NOMO-1 (cell line): ENCODE results near the gene DNAJB2.
"Not testable (repeated sequence)": the region's sequence is repeated elsewhere in the genome, so short reads cannot be mapped to it uniquely, and the experiment has no call there.

ENCODE experiments used
- DNase-seq, 2 experiments: peaks; one replicate each; lab custom pipeline; 2025; ENCODE audit not compliant: unreplicated experiment in 2 of 2; lab: John Stamatoyannopoulos, UW

DNAJB2 gene

DNA sequence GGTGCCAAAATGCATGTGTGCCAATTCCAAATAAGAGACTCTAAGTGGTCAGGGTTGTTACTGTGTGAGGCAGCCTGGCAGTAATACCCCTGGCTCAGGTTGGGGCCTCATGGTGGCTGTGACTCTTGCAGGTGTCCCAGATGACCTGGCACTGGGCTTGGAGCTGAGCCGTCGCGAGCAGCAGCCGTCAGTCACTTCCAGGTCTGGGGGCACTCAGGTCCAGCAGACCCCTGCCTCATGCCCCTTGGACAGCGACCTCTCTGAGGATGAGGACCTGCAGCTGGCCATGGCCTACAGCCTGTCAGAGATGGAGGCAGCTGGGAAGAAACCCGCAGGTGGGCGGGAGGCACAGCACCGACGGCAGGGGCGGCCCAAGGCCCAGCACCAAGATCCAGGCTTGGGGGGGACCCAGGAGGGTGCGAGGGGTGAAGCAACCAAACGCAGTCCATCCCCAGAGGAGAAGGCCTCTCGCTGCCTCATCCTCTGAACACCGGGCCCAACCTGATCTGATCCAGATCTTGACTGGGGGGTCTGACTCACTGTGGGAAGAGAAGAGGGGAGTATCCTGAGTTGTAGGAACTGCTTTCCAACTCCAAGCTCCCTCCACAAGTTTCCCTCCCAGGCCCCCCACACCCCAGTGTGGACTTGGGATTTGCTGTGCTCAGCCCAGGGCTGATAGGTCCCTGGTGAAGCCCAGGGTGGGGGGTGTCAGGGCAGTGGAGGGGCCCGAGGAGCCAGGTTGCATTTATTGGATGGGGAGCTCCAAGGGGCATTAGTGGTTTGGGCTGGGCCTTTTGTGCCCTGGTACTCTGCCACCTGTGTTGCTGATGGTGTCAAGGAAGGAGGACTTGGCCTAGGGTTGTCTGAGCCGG is 5.6 kb downstream of the DNAJB2 start:
- no peak for DNase-seq

DNA sequence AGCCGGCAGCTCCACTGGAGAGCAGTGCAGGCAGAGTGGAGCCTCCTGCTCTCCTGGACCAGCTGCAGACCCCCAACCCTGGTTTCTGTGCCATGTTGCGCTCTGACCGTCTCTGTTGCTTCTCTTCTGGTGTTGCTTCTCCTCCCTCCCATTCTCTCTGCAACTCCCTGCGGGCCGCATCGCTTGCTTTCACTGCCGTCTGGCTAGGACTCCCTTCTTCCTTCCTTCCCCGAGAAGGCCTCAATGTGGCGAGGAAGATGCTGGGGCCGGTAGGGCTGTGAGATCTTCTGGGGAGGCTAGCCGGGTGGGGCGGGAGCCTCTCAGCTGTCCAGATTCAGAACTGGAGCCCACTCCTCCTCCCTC is 6.2 kb downstream of the DNAJB2 start:
- no peak for DNase-seq

- DNase-seq: no peak
Measured at GRCh38 chr2:219285894-219286425, 6.8 kb downstream of the DNAJB2 start.

DNA sequence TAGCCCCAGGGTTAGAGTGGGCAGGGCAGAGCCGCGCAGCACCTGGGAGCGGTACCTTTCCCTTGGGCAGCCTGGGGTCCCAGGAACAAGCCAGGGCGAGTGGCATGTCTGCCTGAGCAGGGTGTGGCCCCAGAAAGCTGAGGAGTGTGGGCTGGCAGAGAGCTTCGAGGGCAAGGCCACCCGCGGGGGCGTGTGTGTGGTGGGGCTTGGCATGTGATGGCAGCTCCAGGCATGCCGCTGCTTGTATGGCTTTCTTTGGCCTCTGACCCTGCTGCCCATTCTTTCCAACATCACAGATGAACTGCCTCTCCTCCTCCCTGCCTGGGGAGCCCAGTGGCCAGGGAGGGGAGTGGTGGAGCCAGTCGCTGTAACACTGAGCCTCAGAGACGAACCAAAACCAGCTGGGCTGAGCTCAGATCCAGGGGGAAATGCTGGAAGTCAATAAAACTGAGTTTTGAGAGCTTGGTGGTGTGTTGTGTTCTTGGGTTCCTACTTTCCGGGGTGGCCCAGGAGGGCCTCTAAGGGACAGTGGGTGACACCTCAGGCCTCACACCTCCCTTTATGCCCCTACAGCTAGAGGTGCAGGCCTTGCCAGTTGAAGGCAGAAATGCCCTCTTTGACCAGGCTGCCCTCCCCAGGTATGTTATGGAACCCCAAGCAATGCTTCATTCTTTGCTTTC is 7.4 kb downstream of the DNAJB2 start:
- no peak for DNase-seq

DNA sequence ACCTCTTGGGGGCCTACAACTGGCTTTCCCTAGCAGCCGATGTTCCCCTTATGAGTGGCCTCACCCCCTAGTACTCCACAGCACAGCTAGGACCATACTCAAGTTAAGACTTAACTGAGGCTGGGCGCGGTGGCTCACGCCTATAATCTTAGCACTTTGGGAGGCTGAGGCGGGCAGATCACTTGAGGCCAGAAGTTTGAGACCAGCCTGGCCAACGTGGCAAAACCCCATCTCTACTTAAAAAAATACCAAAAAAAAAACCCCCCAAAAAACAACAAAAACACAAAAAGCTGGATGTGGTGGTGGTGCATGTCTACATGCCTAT is 7.9 kb downstream of the DNAJB2 start:
- not testable (repeated sequence) for DNase-seq

DNA sequence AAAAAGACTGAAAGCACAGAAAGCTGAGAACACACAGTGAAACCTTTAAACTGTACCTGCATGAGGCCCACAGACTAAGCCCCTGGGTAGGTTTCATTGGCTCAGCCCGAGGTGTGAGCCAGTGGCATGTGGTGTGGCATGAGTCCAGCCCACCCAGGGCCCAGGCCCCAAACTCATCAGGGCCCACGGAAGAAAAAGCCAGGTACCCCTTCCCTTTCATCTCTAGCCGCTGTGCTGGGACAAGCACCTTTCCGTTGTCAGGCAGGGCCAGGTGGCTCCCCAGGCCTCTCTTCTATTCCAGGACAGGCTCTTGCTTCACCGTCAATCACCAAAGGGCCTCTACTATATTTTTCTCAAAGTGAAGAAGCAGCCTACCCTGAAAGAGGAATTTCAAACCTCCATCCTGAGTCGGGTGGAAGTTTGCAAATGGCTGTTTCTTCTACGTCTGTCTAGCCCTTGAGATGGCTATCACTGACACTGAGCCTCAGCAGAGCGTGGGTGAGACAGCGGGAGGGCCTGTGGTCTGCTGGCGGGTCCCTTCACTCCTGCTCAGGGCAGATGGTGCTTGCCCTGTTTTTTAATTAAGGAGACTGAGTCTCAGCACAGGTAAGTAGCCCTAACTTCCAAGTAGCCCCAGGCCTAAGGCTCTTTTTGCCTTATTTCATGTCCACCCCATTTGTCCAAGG is 8.6 kb downstream of the DNAJB2 start:
- DNase-seq: no peak

DNA sequence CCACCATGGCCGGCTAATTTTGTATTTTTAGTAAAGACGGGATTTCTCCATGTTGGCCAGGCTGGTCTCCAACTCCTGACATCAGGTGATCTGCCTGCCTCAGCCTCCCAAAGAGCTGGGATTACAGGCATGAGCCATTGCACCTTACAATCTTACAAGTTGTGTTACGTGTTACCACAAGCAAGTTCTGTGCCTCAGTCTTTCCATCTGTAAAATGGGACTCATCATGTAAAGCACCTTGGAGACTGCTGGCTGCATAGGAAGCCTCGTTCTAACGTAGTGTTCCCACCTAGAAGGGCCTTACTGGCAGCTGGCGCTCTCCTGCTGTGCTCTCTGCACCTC is 10.0 kb downstream of the DNAJB2 start:
- no peak for DNase-seq

- DNase-seq: no peak
Measured at GRCh38 chr2:219289537-219290361, 10.6 kb downstream of the DNAJB2 start.

- no peak for DNase-seq
Measured at GRCh38 chr2:219290381-219291171, 11.4 kb downstream of the DNAJB2 start.

GRCh38 chr2:219291394-219291793 is 12.2 kb downstream of the DNAJB2 start:
- no peak for DNase-seq

DNA sequence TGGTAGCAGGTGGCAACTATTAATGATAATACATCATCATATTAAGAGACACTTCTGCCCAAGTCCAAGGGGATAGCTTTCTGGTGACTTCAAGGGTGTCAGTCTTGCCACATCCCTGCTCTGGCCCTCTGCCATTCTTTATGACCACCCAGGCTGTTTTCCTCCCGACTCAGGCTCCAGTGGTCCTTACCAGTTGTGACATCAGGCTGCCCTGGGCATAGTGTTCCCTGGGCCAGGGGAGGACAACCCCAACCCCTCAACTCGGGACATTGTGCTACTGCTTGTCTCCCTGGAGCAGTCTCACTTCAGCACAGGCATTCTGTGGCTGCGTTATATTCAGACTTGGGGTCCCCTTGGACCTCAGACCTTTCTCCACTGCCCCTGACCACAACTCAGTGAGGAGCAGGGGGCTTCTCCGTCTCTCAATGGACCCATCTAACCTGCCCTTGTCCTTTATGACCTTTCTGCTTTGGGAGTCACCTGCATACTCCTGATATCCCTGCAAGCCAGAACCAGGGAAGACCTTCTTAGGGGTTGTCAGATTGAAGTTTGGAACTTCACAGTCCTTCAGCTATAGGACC is 12.8 kb downstream of the DNAJB2 start:
- no peak for DNase-seq

DNA sequence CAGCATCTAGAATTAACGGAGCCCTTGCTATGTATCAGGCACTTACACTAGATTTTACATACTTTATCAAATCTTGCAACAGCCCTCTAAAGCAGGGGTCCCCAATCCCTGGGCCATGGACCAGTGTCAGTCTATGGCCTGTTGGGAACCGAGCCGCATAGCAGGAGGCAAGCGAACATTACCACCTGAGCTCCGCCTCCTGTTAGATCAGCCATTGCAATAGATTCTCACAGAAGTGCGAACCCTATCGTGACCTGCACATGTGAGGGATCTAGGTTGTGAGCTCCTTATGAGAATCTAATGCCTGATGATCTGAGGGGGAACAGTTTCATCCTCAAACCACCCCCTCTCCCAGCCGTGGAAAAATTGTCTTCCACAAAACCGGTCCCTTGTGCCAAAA is 13.4 kb downstream of the DNAJB2 start:
- DNase-seq: no peak

DNA sequence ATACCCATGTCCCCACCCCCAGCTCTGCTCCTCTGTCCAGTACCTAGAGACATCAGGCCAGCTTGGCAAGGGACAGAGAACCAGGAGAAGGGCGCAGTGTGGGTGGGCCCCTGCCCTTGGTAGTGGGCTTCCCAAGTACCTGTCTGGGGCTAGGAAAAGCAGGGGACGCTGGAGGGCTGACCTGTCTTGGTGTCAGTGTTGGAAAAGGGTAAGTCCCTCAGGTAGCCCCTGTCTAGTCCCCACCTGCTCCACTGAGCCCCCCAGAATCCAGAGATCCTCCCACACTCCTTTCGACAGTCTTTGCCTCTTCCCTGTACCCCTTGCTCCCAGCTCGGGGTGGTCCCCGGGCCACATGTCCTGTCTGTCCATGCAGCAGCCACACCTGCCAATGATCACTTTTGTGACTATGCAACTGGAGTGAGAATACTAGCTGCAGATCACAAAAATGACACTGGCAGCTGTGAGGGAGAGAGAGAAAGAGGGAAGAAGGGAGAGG is 14.6 kb downstream of the DNAJB2 start:
- DNase-seq: no peak

- peak; percentile 77 to 79 for DNase-seq
Measured at GRCh38 chr2:219294356-219295351, 15.5 kb downstream of the DNAJB2 start.

GRCh38 chr2:219296142-219296541 is 17.0 kb downstream of the DNAJB2 start:
- DNase-seq: no peak

DNA sequence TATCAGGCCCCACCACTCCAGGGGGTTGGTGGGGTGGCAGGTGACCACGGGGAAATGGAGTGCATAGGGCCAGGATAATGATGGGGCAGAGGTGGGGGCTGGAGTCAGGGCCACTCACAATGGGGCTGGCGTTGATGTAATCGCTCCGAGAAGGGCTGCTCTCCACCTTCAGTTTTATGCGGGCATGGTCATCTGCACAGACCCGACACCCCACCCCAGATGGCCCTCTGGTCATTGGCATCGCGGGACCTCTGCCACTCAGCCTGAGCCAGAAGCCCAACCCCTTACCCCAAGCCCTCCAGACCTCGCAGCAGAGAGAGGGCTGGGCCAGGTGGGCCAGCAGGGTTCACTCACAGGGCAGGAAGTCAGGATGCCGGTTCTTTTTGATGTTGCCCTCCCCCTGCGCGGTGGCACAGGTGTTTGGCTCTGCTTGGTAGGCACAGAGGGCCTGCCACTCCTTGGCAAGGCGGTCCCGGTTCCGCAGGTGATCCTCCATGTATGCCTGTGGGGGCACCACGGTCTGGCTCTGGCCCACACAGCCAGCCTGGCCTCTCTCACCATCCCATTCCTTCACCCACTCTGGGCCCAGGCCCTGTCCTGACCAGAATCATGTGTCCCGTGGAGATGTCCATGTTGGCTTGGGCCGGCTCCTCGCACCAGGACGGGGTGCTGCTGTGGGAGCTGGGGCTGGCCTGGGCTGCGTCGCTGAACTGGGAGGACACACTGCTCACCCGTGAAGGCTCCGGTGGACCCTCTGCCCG is 17.6 kb downstream of the DNAJB2 start:
- no peak for DNase-seq

- no peak for DNase-seq
Measured at GRCh38 chr2:219297766-219298456, 18.7 kb downstream of the DNAJB2 start.
